ENCODE results near the gene CCDC138. TPM values are rescaled to one million over a fixed set of nuclear protein-coding genes. Genes with fewer than 3 reads are reported as not detected.
"Not testable (repeated sequence)": the region's sequence is repeated elsewhere in the genome, so short reads cannot be mapped to it uniquely, and the experiment has no call there.

The CCDC138 gene, protein sequence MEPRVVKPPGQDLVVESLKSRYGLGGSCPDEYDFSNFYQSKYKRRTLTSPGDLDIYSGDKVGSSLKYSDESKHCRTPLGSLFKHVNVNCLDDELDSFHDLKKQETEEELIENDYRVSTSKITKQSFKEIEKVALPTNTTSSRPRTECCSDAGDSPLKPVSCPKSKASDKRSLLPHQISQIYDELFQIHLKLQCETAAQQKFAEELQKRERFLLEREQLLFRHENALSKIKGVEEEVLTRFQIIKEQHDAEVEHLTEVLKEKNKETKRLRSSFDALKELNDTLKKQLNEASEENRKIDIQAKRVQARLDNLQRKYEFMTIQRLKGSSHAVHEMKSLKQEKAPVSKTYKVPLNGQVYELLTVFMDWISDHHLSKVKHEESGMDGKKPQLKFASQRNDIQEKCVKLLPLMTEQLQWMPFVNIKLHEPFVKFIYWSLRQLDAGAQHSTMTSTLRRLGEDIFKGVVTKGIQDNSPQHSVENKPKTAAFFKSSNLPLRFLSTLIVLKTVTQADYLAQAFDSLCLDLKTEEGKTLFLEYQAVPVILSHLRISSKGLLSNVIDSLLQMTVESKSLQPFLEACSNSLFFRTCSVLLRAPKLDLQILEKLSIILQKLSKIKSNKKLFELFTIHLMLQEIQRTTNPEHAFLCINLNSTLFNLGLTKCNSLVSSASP
- 1 to 10 TPM in 3 of 4 donors, not detected in 1; 3.7 to 5.5 (median 4.4) TPM for total RNA-seq

DNA sequence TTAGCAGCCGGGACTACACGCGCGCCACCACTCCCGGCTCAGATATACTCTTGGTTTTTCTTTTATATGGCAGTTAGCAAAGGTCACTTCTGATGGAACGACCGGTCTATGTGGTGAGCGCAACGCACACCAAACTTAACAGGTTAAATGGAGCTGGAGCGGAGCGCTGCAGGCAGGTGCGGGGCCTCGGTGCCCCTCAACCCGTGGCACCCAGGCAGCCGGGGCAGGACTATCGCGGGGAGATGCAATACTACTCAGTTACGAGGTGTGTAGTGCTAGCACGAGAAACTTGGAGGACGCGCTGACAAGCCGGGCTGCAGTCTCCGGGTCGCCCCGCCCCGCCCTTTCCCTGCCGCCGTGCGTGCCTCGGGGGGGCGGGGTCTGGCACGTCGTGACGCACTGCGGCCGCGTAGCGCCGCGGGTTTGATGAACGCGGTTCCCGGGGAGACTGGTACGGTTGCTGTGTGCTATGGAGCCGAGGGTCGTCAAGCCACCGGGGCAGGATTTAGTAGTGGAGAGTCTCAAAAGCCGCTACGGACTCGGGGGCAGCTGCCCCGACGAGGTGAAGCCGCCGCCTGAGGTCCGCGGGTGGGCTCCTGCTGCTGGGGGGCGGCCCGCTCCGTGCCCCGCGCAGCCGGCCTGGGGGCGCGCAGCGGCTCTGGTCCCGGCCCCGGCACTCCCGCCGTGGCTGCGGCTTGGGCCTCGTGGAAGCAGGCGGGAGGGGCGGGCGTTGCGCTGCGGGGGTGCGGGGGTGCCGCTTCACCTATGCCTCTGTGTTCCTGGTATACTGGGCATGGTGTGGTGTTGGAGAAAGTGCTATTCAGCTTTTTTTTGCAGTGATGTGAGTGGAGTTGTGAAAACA lies at the start of gene CCDC138:
Gene CCDC138, plus strand, starts transcription at position 418 of the 862 bp plus-strand sequence. Its CDS starts 52 bp downstream, at position 470.
- DNase-seq, result peak; percentile 93
- no peaks in the 10 kb centered on the region for H3K27me3 ChIP-seq
- intact Hi-C loops (cut with DNase I; ENCODE audit: low total_unique reads), result no loop called here
- no peaks in the 10 kb centered on the region for H3K9me3 ChIP-seq
- H3K4me1 ChIP-seq, result peaks cover 0 to 16% (median 11%) of the 10 kb centered on the region in 4 donors
- TF ChIP-seq POLR2AphosphoS5 (IDR thresholded peaks at IDR 0.05), result peak; percentile 63 to 83 (median 77)
- TF ChIP-seq, protein P1, sequence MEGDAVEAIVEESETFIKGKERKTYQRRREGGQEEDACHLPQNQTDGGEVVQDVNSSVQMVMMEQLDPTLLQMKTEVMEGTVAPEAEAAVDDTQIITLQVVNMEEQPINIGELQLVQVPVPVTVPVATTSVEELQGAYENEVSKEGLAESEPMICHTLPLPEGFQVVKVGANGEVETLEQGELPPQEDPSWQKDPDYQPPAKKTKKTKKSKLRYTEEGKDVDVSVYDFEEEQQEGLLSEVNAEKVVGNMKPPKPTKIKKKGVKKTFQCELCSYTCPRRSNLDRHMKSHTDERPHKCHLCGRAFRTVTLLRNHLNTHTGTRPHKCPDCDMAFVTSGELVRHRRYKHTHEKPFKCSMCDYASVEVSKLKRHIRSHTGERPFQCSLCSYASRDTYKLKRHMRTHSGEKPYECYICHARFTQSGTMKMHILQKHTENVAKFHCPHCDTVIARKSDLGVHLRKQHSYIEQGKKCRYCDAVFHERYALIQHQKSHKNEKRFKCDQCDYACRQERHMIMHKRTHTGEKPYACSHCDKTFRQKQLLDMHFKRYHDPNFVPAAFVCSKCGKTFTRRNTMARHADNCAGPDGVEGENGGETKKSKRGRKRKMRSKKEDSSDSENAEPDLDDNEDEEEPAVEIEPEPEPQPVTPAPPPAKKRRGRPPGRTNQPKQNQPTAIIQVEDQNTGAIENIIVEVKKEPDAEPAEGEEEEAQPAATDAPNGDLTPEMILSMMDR (IDR thresholded peaks at IDR 0.05), result no peak
- peak; percentile 56 for TF ChIP-seq POLR2A (IDR thresholded peaks at IDR 0.05)
- no peak for TF ChIP-seq EP300 (IDR thresholded peaks at IDR 0.05; ENCODE audit: low read depth)
- H3K36me3 ChIP-seq, result peaks cover 0 to 14% (median 3%) of the 10 kb centered on the region in 4 donors
- peak within 1 kb of the TSS; percentile 49 to 78 (median 68) for H3K4me3 ChIP-seq
- 1 to 3% methylated on average over 9 to 63 of the region's 78 CpGs for WGBS, 2 donors (ENCODE audit: low coverage in 1 of 2)
- in situ Hi-C loops (cut with MboI; ENCODE audit: low pct_ligation_motif_present in 1 of 4, low pct_unique_long_range_greater_than_20kb in 1 of 4, low sequenced_read_pairs in 3 of 4), result no loop called here
- H3K27ac ChIP-seq, result peak within 1 kb of the TSS; percentile 69 to 90 (median 84)

DNA sequence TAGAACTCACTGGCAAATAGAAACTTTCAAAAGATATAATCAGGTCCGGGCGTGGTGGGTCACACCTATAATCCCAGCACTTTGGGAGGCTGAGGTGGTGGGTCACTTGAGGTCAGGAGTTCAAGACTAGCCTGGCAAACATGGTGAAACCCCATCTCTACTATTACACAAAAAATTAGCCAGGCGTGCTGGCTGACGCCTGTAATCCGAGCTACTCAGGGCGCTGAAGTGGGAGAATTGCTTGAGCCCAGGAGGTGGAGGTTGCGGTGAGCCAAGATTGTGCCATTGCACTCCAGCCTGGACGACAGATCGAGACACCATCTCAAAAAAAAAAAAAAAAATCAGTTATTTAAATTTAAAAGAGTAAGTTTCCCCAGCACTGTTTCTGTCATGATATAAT lies 28.6 kb upstream of the CCDC138 start:
- DNase-seq; H3K4me3 ChIP-seq; H3K27ac ChIP-seq; intact Hi-C loops (cut with DNase I; ENCODE audit: low total_unique reads); H3K9me3 ChIP-seq; H3K36me3 ChIP-seq; H3K27me3 ChIP-seq; H3K4me1 ChIP-seq; in situ Hi-C loops (cut with MboI; ENCODE audit: low pct_ligation_motif_present in 1 of 4, low pct_unique_long_range_greater_than_20kb in 1 of 4, low sequenced_read_pairs in 3 of 4): not testable (repeated sequence)
- 96 to 100% methylated on average over 3 to 9 of the region's 9 CpGs for WGBS, 2 donors (ENCODE audit: low coverage in 1 of 2)

DNA sequence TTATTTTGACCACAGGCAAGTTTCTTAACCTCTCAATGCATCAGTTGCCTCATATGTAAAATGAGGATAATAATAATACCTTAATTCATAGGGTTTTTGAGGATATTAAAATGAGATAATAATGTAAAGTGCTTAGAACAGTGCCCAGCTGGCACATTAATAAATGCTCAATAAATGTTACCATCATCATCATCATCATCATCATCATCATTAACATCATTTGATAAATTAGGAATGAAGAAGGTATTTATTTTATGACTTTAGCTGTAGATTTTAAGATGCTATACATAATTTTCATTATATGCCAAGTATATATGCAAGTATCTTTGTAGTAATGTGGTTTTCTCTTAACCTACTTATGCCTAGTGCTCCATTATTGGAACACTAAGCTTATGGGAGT lies 24.0 kb upstream of the CCDC138 start:
- DNase-seq; H3K27ac ChIP-seq; in situ Hi-C loops (cut with MboI; ENCODE audit: low pct_ligation_motif_present in 1 of 4, low pct_unique_long_range_greater_than_20kb in 1 of 4, low sequenced_read_pairs in 3 of 4); H3K27me3 ChIP-seq; H3K9me3 ChIP-seq; H3K4me3 ChIP-seq; intact Hi-C loops (cut with DNase I; ENCODE audit: low total_unique reads); H3K4me1 ChIP-seq: not testable (repeated sequence)
- H3K36me3 ChIP-seq, result peaks cover 0 to 29% (median 13%) of the 10 kb centered on the region in 4 donors

DNA sequence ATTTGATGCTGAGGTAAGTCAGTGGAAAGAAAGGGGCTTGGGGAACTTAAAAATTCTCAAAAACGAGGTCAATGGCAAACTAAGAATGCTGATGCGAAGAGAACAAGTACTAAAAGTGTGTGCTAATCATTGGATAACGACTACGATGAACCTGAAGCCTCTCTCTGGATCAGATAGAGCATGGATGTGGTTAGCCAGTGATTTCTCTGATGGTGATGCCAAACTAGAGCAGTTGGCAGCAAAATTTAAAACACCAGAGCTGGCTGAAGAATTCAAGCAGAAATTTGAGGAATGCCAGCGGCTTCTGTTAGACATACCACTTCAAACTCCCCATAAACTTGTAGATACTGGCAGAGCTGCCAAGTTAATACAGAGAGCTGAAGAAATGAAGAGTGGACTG lies 19.9 kb upstream of the CCDC138 start:
- 92 to 98% methylated on average over 5 of the region's 5 CpGs for WGBS, 2 donors (ENCODE audit: low coverage in 1 of 2)
- in situ Hi-C loops (cut with MboI; ENCODE audit: low pct_ligation_motif_present in 1 of 4, low pct_unique_long_range_greater_than_20kb in 1 of 4, low sequenced_read_pairs in 3 of 4), result not testable (repeated sequence)
- peaks cover 0 to 29% (median 13%) of the 10 kb centered on the region in 4 donors for H3K36me3 ChIP-seq

DNA sequence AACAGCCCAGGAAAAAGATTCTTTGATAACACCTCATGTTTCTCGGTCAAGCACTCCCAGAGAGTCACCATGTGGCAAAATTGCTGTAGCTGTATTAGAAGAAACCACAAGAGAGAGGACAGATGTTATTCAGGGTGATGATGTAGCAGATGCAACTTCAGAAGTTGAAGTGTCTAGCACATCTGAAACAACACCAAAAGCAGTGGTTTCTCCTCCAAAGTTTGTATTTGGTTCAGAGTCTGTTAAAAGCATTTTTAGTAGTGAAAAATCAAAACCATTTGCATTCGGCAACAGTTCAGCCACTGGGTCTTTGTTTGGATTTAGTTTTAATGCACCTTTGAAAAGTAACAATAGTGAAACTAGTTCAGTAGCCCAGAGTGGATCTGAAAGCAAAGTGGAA lies 18.7 kb upstream of the CCDC138 start:
- H3K27me3 ChIP-seq; H3K4me3 ChIP-seq; intact Hi-C loops (cut with DNase I; ENCODE audit: low total_unique reads); DNase-seq; H3K9me3 ChIP-seq; in situ Hi-C loops (cut with MboI; ENCODE audit: low pct_ligation_motif_present in 1 of 4, low pct_unique_long_range_greater_than_20kb in 1 of 4, low sequenced_read_pairs in 3 of 4); H3K27ac ChIP-seq; H3K4me1 ChIP-seq: not testable (repeated sequence)
- H3K36me3 ChIP-seq, result peaks cover 0 to 40% (median 18%) of the 10 kb centered on the region in 4 donors
- 83 to 86% methylated on average over 1 of the region's 2 CpGs for WGBS, 2 donors (ENCODE audit: low coverage in 1 of 2)

More for the DNA sequence above, 19.9 kb upstream of the CCDC138 start:
- H3K27me3 ChIP-seq; intact Hi-C loops (cut with DNase I; ENCODE audit: low total_unique reads); H3K4me3 ChIP-seq; DNase-seq; H3K9me3 ChIP-seq; H3K4me1 ChIP-seq; H3K27ac ChIP-seq: not testable (repeated sequence)

DNA sequence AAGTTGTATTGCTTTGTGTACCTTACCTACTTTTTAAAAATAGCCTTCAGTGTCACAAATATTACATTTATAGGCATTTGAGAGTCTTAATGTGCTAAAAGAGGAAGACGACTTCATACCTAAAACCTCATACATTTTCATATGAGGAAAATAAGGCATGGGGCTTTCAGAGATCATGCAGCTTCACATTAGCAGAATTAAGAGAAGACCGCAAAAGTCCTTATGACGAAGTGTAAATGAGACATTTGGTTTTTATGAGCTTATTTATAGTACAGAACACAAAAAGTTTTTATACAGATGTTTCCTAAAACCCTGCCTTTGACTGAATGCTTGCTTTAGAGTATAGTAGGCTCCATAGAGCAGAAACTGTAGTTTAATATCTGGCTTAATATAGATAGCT lies 10.1 kb upstream of the CCDC138 start:
- TF ChIP-seq, protein P1 (IDR thresholded peaks at IDR 0.05), result no peak
- no peak for TF ChIP-seq POLR2A (IDR thresholded peaks at IDR 0.05)
- no peak for TF ChIP-seq POLR2AphosphoS5 (IDR thresholded peaks at IDR 0.05)
- no peak for TF ChIP-seq EP300 (IDR thresholded peaks at IDR 0.05; ENCODE audit: low read depth)
- in situ Hi-C loops (cut with MboI; ENCODE audit: low pct_ligation_motif_present in 1 of 4, low pct_unique_long_range_greater_than_20kb in 1 of 4, low sequenced_read_pairs in 3 of 4) (no loop called here), intact Hi-C loops (cut with DNase I; ENCODE audit: low total_unique reads) (no loop called here)
- H3K9me3 ChIP-seq, result no peaks in the 10 kb centered on the region
- no peaks in the 10 kb centered on the region for H3K4me1 ChIP-seq
- no peak for DNase-seq
- WGBS, 2 donors (ENCODE audit: low coverage in 1 of 2), result 76 to 87% methylated on average over 3 of the region's 3 CpGs
- peaks cover 0 to 75% (median 26%) of the 10 kb centered on the region in 4 donors for H3K36me3 ChIP-seq
- H3K27ac ChIP-seq, result no peak overlapping the region
- no peaks in the 10 kb centered on the region for H3K27me3 ChIP-seq
- no peak overlapping the region for H3K4me3 ChIP-seq

All from transverse colon (tissue), 4 donors.